Vagina (tissue), 2 donors: ENCODE data around the gene HS6ST2. TPM values are rescaled to one million over a fixed set of nuclear protein-coding genes. Genes with fewer than 3 reads are reported as not detected.

Experiments used
- DNase-seq, 2 donors: peaks; one replicate each; pipeline ENCODE4 v3.0.0-alpha.2; 2017; ENCODE audit errors: extremely low spot score in 2 of 2
- H3K27ac ChIP-seq: fragments of 200-600 bp; sonication (generic); one replicate; pipeline ENCODE4 v1.5.1; 2019
- H3K27me3 ChIP-seq: fragments of 200-600 bp; sonication (generic); one replicate; pipeline ENCODE4 v1.5.1; 2019
- H3K36me3 ChIP-seq, 2 donors: fragments of 200-600 bp; sonication (generic); one replicate each; pipeline ENCODE4 v1.5.1; 2017 to 2019
- H3K4me1 ChIP-seq: fragments of 200-600 bp; sonication (generic); one replicate; pipeline ENCODE4 v1.5.1; 2019
- H3K4me3 ChIP-seq, 2 donors: fragments of 200-600 bp; sonication (generic); 1 replicate in 1 of 2; 2 replicates in 1 of 2; pipeline ENCODE4 v1.5.1; 2016 to 2019
- H3K9me3 ChIP-seq: fragments of 200-600 bp; sonication (generic); one replicate; pipeline ENCODE4 v1.5.1; 2019
- CTCF ChIP-seq, 3 experiments: fragments of 450-650 bp in 2 of 3; fragments of 200-600 bp in 1 of 3; sonication (generic) in 1 of 3; IDR thresholded peaks; one replicate each; pipeline ENCODE4 v1.5.1; 2017 to 2019; ENCODE audit warnings: antibody characterized with exemption in 3 of 3, mild to moderate bottlenecking in 2 of 3, moderate library complexity in 2 of 3
- POLR2A ChIP-seq, 2 donors: fragments of 450-650 bp; IDR thresholded peaks; one replicate each; pipeline ENCODE4 v1.6.1; 2017; ENCODE audit warnings: antibody characterized with exemption in 2 of 2, mild to moderate bottlenecking in 2 of 2, moderate library complexity in 2 of 2
- POLR2AphosphoS5 ChIP-seq, 2 donors: sonication (generic); formaldehyde crosslinking; IDR thresholded peaks; one replicate each; pipeline ENCODE4 v1.9.0; 2017; ENCODE audit warnings: antibody characterized with exemption in 2 of 2, mild to moderate bottlenecking in 2 of 2, low read depth in 1 of 2; ENCODE audit not compliant: insufficient read depth in 1 of 2
- intact Hi-C: fragments of 100-400 bp; cut with DNase I; formaldehyde crosslinking; loops from one replicate; pipeline ENCODE4 v1.15.1; 2023
- total RNA-seq: library from RNA; depleted of rRNA; stranded (reverse); fragments of >200 nt; gene quantifications from one replicate; pipeline ENCODE4 v1.2.3, GENCODE V29; 2016

HS6ST2 gene
- total RNA-seq, 1 donor from 2014 or later, result 0.74 TPM

GRCh38 chrX:132855780-132856341 lies 102.6 kb downstream of the HS6ST2 start:
- no peak for TF ChIP-seq POLR2AphosphoS5 (IDR thresholded peaks at IDR 0.05; ENCODE audit: insufficient read depth in 1 of 2, low read depth in 1 of 2)
- DNase-seq, result no peak
- no peak overlapping the region for H3K27ac ChIP-seq
- intact Hi-C loops, result no loop called here
- H3K4me3 ChIP-seq, result no peak overlapping the region
- no peaks in the 10 kb centered on the region for H3K36me3 ChIP-seq
- H3K9me3 ChIP-seq, result no peaks in the 10 kb centered on the region
- H3K27me3 ChIP-seq, result no peaks in the 10 kb centered on the region
- H3K4me1 ChIP-seq, result no peaks in the 10 kb centered on the region

DNA sequence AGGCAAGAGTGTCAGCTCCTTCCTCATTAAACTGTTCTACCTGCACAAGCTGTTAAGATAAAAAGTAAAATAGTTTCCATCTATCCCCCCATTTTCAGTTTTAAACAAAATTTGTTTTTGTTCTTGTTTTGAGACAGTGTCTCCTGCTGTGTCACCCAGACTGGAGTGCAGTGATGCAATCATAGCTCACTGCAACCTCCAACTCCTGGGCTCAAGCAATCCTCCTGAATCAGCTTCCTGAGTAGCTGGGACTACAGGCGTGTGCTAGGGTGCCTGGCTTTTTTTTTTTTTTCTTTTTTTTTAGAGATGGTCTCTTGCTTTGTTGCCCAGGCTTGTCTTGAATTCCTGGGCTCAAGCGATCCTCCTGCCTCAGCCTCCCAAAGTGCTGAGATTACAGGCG lies 105.4 kb downstream of the HS6ST2 start:
- no peaks in the 10 kb centered on the region for H3K4me1 ChIP-seq
- no peaks in the 10 kb centered on the region for H3K9me3 ChIP-seq
- no peaks in the 10 kb centered on the region for H3K27me3 ChIP-seq
- no peak overlapping the region for H3K4me3 ChIP-seq
- intact Hi-C loops, result no loop called here
- H3K27ac ChIP-seq, result no peak overlapping the region
- H3K36me3 ChIP-seq, result no peaks in the 10 kb centered on the region
- TF ChIP-seq CTCF (IDR thresholded peaks at IDR 0.05), result no peak
- no peak for TF ChIP-seq POLR2A (IDR thresholded peaks at IDR 0.05)
- no peak for TF ChIP-seq POLR2AphosphoS5 (IDR thresholded peaks at IDR 0.05; ENCODE audit: insufficient read depth in 1 of 2, low read depth in 1 of 2)
- no peak for DNase-seq

- Histone ChIP-seq H3K4me3 (no peak overlapping the region), H3K27me3 (no peaks in the 10 kb centered on the region), H3K4me1 (no peaks in the 10 kb centered on the region), H3K36me3 (no peaks in the 10 kb centered on the region), H3K9me3 (no peaks in the 10 kb centered on the region), H3K27ac (no peak overlapping the region)
- DNase-seq, result no peak
- TF ChIP-seq POLR2A (IDR thresholded peaks at IDR 0.05) (no peak), CTCF (IDR thresholded peaks at IDR 0.05) (no peak), POLR2AphosphoS5 (IDR thresholded peaks at IDR 0.05; ENCODE audit: insufficient read depth in 1 of 2, low read depth in 1 of 2) (no peak)
- intact Hi-C loops, result no loop called here
Measured at GRCh38 chrX:132848296-132848970, 110.0 kb downstream of the HS6ST2 start.

DNA sequence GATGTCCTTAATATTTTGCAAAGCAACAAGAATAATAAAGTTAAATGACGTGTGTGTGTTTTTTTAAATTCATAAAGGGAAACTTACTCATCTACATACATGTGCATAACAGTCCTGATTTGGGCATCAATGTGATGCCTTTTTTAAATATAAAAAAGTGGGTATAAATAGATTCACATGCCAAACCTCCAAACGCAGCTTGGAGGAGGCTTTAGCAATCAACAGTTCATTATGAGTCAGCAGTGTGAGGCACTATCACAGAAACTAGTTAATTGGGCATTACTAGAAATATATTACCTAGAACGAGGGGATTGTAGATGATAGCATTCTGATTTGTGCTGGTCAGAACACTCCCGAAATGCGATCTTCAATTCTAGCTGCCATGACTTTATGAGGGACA lies 115.1 kb downstream of the HS6ST2 start:
- no peaks in the 10 kb centered on the region for H3K36me3 ChIP-seq
- H3K9me3 ChIP-seq, result no peaks in the 10 kb centered on the region
- no peak for TF ChIP-seq POLR2AphosphoS5 (IDR thresholded peaks at IDR 0.05; ENCODE audit: insufficient read depth in 1 of 2, low read depth in 1 of 2)
- no peak for TF ChIP-seq POLR2A (IDR thresholded peaks at IDR 0.05)
- no peak for TF ChIP-seq CTCF (IDR thresholded peaks at IDR 0.05)
- intact Hi-C loops, result no loop called here
- H3K27ac ChIP-seq, result no peak overlapping the region
- no peak for DNase-seq
- H3K4me3 ChIP-seq, result no peak overlapping the region
- no peaks in the 10 kb centered on the region for H3K4me1 ChIP-seq
- H3K27me3 ChIP-seq, result no peaks in the 10 kb centered on the region

GRCh38 chrX:132842460-132843238 lies 115.8 kb downstream of the HS6ST2 start:
- Histone ChIP-seq H3K4me3 (no peak overlapping the region), H3K4me1 (no peaks in the 10 kb centered on the region), H3K36me3 (no peaks in the 10 kb centered on the region), H3K27me3 (no peaks in the 10 kb centered on the region), H3K27ac (no peak overlapping the region), H3K9me3 (no peaks in the 10 kb centered on the region)
- TF ChIP-seq CTCF (IDR thresholded peaks at IDR 0.05), result no peak
- TF ChIP-seq POLR2AphosphoS5 (IDR thresholded peaks at IDR 0.05; ENCODE audit: insufficient read depth in 1 of 2, low read depth in 1 of 2), result no peak
- no peak for TF ChIP-seq POLR2A (IDR thresholded peaks at IDR 0.05)
- intact Hi-C loops, result no loop called here
- no peak for DNase-seq
